Adrenal gland (tissue), 12 donors: ENCODE data around the gene HS3ST4. TPM values are rescaled to one million over a fixed set of nuclear protein-coding genes. Genes with fewer than 3 reads are reported as not detected.

Experiments
- DNase-seq, 7 donors: peaks; one replicate each; pipeline ENCODE4 v3.0.0-alpha.2; 2019 to 2020
- H3K27ac ChIP-seq, 5 donors: fragments of 200-600 bp; sonication (generic) in 4 of 5; 1 replicate in 3 of 5; 2 replicates in 2 of 5; pipeline versions ENCODE4 v1.5.1 to v1.8.0; 2016 to 2020; ENCODE audit warnings: mild to moderate bottlenecking in 1 of 5
- H3K27me3 ChIP-seq: fragments of 200-600 bp; 2 replicates; pipeline ENCODE4 v1.8.0; 2021
- H3K36me3 ChIP-seq, 2 donors: fragments of 200-600 bp; replicated peaks in 1 of 2; 1 replicate in 1 of 2; 2 replicates in 1 of 2; pipeline versions ENCODE4 v1.5.1 to v1.8.0; 2018 to 2022
- H3K4me1 ChIP-seq, 2 donors: fragments of 200-600 bp; replicated peaks in 1 of 2; 1 replicate in 1 of 2; 2 replicates in 1 of 2; pipeline versions ENCODE4 v1.5.1 to v1.8.0; 2018 to 2021
- H3K4me3 ChIP-seq, 4 donors: fragments of 200-600 bp; sonication (generic) in 3 of 4; one replicate each; pipeline ENCODE4 v1.5.1; 2016 to 2018
- H3K9me3 ChIP-seq, 3 donors: fragments of 200-600 bp; sonication (generic) in 1 of 3; replicated peaks in 1 of 3; 1 replicate in 2 of 3; 2 replicates in 1 of 3; pipeline versions ENCODE4 v1.5.1 to v1.8.0; 2016 to 2021
- CTCF ChIP-seq, 6 experiments: fragments of 450-650 bp in 4 of 6; fragments of 200-600 bp in 2 of 6; sonication (generic) in 1 of 6; IDR thresholded peaks; 1 replicate in 5 of 6; 2 replicates in 1 of 6; pipeline versions ENCODE4 v1.5.1 to v1.8.0; 2016 to 2021; ENCODE audit warnings: antibody characterized with exemption in 6 of 6, mild to moderate bottlenecking in 2 of 6, moderate library complexity in 1 of 6
- POLR2A ChIP-seq, 2 donors: fragments of 450-650 bp; IDR thresholded peaks; one replicate each; pipeline ENCODE4 v1.6.1; 2017; ENCODE audit warnings: antibody characterized with exemption in 2 of 2, mild to moderate bottlenecking in 2 of 2, moderate library complexity in 1 of 2
- WGBS, 4 donors: extraction: QIAGEN DNeasy Blood & Tissue Kit in 2 of 4; methylation state at CpG; one replicate each; pipeline versions ENCODE4 v1.1.5 to v1.1.7; 2013 to 2017; 5-methylcytosine and 5-hydroxymethylcytosine counted together
- intact Hi-C, 2 donors: fragments of 100-400 bp; cut with DNase I; formaldehyde crosslinking; loops; one replicate each; pipeline versions ENCODE4 v1.14.1 to v1.15.0; 2022 to 2023
- polyA plus RNA-seq, 3 donors: library from polyadenylated mRNA; stranded (reverse); fragments of 200-250 nt in 2 of 3; fragments of 350-450 nt in 1 of 3; fragmentation: Illumina TruSeq in 1 of 3; extraction: RNeasy Lipid Tissue Mini Kit (QIAGEN cat#74804) in 1 of 3; gene quantifications; one replicate each; pipeline ENCODE4 v1.2.3, GENCODE V29; 2013 to 2014
- total RNA-seq, 9 donors: library from RNA; depleted of rRNA in 4 of 9; stranded (reverse); fragments of >200 nt in 4 of 9; fragments of 120-200 nt in 1 of 9; fragmentation: NEBNext Ultra II Directional in 1 of 9; extraction: Animal tissue kit (Norgen Biotek cat#: 25700) in 1 of 9; gene quantifications; one replicate each; pipeline versions ENCODE4 v1.1.0 to v1.2.4, GENCODE V29; 2013 to 2023
- donor health status: healthy with polysubstance abuse.
- donor health status: Bipolar disorder and iron deficiency.
- donor health status: DM: yes; HTN: yes; CAD: no.
- donor health status: DM: no; HTN: no; CAD: no.
- donor health status: DM: no; HTN: no; CAD: no.
- donor health status: DM: yes; HTN: yes; CAD: no.

Gene HS3ST4
- total and polyA plus RNA-seq, 12 donors = 0.06 to 0.18 (median 0.08) TPM; not detected in 9

GRCh38 chr16:26129997-26130396 lies 438.2 kb downstream of the HS3ST4 start:
- Histone ChIP-seq H3K9me3 (no peaks in the 10 kb centered on the region), H3K4me1 (no peaks in the 10 kb centered on the region), H3K36me3 (no peaks in the 10 kb centered on the region), H3K27ac (no peak overlapping the region), H3K27me3 (no peaks in the 10 kb centered on the region), H3K4me3 (no peak overlapping the region)
- DNase-seq = no peak
- no peak for TF ChIP-seq CTCF (IDR thresholded peaks at IDR 0.05)
- TF ChIP-seq POLR2A (IDR thresholded peaks at IDR 0.05) = no peak
- intact Hi-C loops = no loop called here
- WGBS, 4 donors = 74 to 79% (median 78%) methylated on average over 9 of the region's 9 CpGs

DNA sequence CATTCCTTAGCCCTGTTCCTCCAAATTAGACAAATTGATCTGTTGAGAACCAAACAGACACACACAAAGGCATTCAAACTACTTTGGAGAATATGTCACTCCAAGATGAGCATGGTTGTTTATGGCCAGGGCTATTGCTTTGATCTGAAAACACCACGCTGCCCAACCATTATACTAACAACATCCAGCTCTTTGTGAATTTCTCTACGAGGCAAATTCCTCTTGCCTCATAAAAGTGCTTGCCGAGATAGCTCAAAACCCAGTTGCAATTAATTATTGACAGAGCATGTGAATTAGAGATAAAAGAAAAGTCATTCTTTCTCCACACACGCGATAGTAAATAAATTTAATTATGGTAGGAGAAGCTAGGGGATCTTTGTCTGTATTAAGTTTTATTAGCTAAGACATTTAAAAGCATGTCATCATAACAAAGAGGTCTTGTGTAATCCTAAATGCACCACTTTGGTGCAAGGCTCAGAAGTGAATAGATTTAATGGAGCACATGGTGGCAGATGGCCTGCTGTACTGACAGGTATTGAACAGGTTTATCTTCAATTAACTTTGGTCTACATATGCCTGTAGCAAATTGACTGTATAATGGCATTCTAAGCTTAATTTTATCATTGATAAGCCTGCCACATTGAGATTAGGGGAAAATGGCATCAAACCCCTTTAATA lies 441.8 kb downstream of the HS3ST4 start:
- Histone ChIP-seq H3K4me3 (no peak overlapping the region), H3K27me3 (no peaks in the 10 kb centered on the region), H3K4me1 (no peaks in the 10 kb centered on the region), H3K9me3 (no peaks in the 10 kb centered on the region), H3K27ac (no peak overlapping the region), H3K36me3 (no peaks in the 10 kb centered on the region)
- no peak for DNase-seq
- intact Hi-C loops = no loop called here
- TF ChIP-seq CTCF (IDR thresholded peaks at IDR 0.05) (no peak), POLR2A (IDR thresholded peaks at IDR 0.05) (no peak)
- 31 to 38% (median 37%) methylated on average over 5 of the region's 5 CpGs for WGBS, 4 donors

DNA sequence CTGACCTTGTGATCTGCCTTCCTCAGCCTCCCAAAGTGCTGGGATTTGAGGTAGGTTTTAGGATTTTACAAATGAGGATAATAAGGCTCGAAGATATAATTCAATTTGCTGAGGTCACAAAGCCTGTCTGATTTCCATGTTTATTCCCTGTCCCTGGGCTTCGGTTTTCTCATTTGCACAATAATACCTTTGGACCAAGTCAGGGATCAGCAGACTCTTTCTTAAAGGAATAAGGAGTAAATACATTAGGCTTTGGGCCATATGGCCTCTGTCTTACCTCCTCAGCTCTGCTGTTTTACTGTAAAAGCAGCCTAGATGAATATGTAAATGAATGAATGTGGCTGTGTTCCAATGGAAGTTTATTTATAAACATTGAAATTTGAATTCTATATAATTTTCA lies 442.8 kb downstream of the HS3ST4 start:
- no peak for DNase-seq
- intact Hi-C loops = no loop called here
- no peaks in the 10 kb centered on the region for H3K9me3 ChIP-seq
- no peak overlapping the region for H3K27ac ChIP-seq
- H3K27me3 ChIP-seq = no peaks in the 10 kb centered on the region
- no peaks in the 10 kb centered on the region for H3K4me1 ChIP-seq
- TF ChIP-seq CTCF (IDR thresholded peaks at IDR 0.05) (no peak), POLR2A (IDR thresholded peaks at IDR 0.05) (no peak)
- H3K36me3 ChIP-seq = no peaks in the 10 kb centered on the region
- WGBS, 4 donors = 60 to 73% (median 67%) methylated on average over 2 of the region's 2 CpGs
- H3K4me3 ChIP-seq = no peak overlapping the region

DNA sequence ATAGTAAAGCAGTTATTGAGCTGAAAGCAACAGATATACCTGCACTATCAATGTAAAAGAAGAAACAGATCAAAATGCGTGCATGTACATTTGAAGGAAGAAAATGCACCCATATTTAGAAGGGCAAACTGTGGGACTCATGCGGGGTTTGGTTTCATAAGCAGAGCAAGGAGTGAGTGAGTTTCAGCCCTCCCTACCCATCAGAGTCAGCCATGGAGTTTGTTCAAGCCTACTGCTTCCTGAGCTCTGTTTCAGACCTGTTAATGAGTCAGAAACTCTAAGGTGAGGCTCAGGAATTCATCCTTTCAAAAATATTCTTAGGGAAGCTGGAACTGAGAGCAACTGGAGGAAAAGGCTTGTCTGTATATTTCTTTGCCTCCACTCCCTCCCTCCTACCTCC lies 446.2 kb downstream of the HS3ST4 start:
- intact Hi-C loops = no loop called here
- no peaks in the 10 kb centered on the region for H3K36me3 ChIP-seq
- 69 to 87% (median 84%) methylated on average over 2 of the region's 2 CpGs for WGBS, 4 donors
- no peaks in the 10 kb centered on the region for H3K27me3 ChIP-seq
- DNase-seq = no peak
- no peaks in the 10 kb centered on the region for H3K4me1 ChIP-seq
- no peaks in the 10 kb centered on the region for H3K9me3 ChIP-seq
- no peak overlapping the region for H3K4me3 ChIP-seq
- TF ChIP-seq POLR2A (IDR thresholded peaks at IDR 0.05) = no peak
- TF ChIP-seq CTCF (IDR thresholded peaks at IDR 0.05) = no peak
- H3K27ac ChIP-seq = no peak overlapping the region
